ENCODE results near the gene EEF2K. TPM values are rescaled to one million over a fixed set of nuclear protein-coding genes. Genes with fewer than 3 reads are reported as not detected.
"Not testable (repeated sequence)": the region's sequence is repeated elsewhere in the genome, so short reads cannot be mapped to it uniquely, and the experiment has no call there.

The EEF2K gene
- total and polyA plus RNA-seq, 4 donors, result 5.6 to 40.8 (median 17.4) TPM

- ATAC-seq (ENCODE audit: insufficient read depth, low FRiP score) (no peak), DNase-seq (no peak)
- Histone ChIP-seq H3K36me3 (ENCODE audit: control insufficient read depth in 4 of 4, insufficient read depth in 4 of 4, low read length in 4 of 4) (peaks cover 0 to 17% (median 6%) of the 10 kb centered on the region in 4 donors), H3K9me3 (ENCODE audit: control insufficient read depth in 4 of 4, insufficient read depth in 3 of 4, low read length in 3 of 4) (no peaks in the 10 kb centered on the region), H3K4me1 (ENCODE audit: control insufficient read depth in 5 of 5, insufficient read depth in 5 of 5, low read length in 5 of 5) (peaks cover 0 to 5% (median 0%) of the 10 kb centered on the region in 5 donors), H3K27ac (ENCODE audit: low read depth in 1 of 2, low read length in 1 of 2) (peak overlapping the region in 1 of 2 donors; percentile 33), H3K27me3 (ENCODE audit: control insufficient read depth in 3 of 3, insufficient read depth in 3 of 3, low read length in 2 of 3) (no peaks in the 10 kb centered on the region), H3K4me3 (no peak overlapping the region), H3K9ac (ENCODE audit: insufficient read depth in 1 of 2, low read length in 2 of 2) (no peak overlapping the region)
- no peak for TF ChIP-seq CTCF (IDR thresholded peaks at IDR 0.05; ENCODE audit: control extremely low read depth, extremely low read depth)
- 90 to 97% methylated on average over 1 of the region's 1 CpG for WGBS, 2 donors
Observed at GRCh38 chr16:22299036-22299435, 93.0 kb downstream of the EEF2K start.

- Histone ChIP-seq H3K4me3 (no peak overlapping the region), H3K27ac (ENCODE audit: low read depth in 1 of 2, low read length in 1 of 2) (no peak overlapping the region), H3K27me3 (ENCODE audit: control insufficient read depth in 3 of 3, insufficient read depth in 3 of 3, low read length in 2 of 3) (no peaks in the 10 kb centered on the region), H3K36me3 (ENCODE audit: control insufficient read depth in 4 of 4, insufficient read depth in 4 of 4, low read length in 4 of 4) (peaks cover 2 to 28% (median 14%) of the 10 kb centered on the region in 4 donors), H3K9me3 (ENCODE audit: control insufficient read depth in 4 of 4, insufficient read depth in 3 of 4, low read length in 3 of 4) (no peaks in the 10 kb centered on the region), H3K9ac (ENCODE audit: insufficient read depth in 1 of 2, low read length in 2 of 2) (no peak overlapping the region), H3K4me1 (ENCODE audit: control insufficient read depth in 5 of 5, insufficient read depth in 5 of 5, low read length in 5 of 5) (peaks cover 0 to 5% (median 0%) of the 10 kb centered on the region in 5 donors)
- ATAC-seq (ENCODE audit: insufficient read depth, low FRiP score) (no peak), DNase-seq (peak; percentile 26 to 33 (median 31))
- TF ChIP-seq CTCF (IDR thresholded peaks at IDR 0.05; ENCODE audit: control extremely low read depth, extremely low read depth), result peak; percentile 5
- 60 to 63% methylated on average over 8 of the region's 8 CpGs for WGBS, 2 donors
Observed at GRCh38 chr16:22300427-22301071, 94.5 kb downstream of the EEF2K start.

GRCh38 chr16:22301423-22301822 is 95.3 kb downstream of the EEF2K start:
- H3K36me3 ChIP-seq (ENCODE audit: control insufficient read depth in 4 of 4, insufficient read depth in 4 of 4, low read length in 4 of 4), result peaks cover 2 to 33% (median 14%) of the 10 kb centered on the region in 4 donors
- not testable (repeated sequence) for H3K4me3 ChIP-seq; H3K27me3 ChIP-seq (ENCODE audit: control insufficient read depth in 3 of 3, insufficient read depth in 3 of 3, low read length in 2 of 3); DNase-seq; H3K9me3 ChIP-seq (ENCODE audit: control insufficient read depth in 4 of 4, insufficient read depth in 3 of 4, low read length in 3 of 4); H3K4me1 ChIP-seq (ENCODE audit: control insufficient read depth in 5 of 5, insufficient read depth in 5 of 5, low read length in 5 of 5); H3K27ac ChIP-seq (ENCODE audit: low read depth in 1 of 2, low read length in 1 of 2); H3K9ac ChIP-seq (ENCODE audit: insufficient read depth in 1 of 2, low read length in 2 of 2); ATAC-seq (ENCODE audit: insufficient read depth, low FRiP score)
- 94 to 95% methylated on average over 7 of the region's 7 CpGs for WGBS, 2 donors

- no peak for ATAC-seq (ENCODE audit: insufficient read depth, low FRiP score)
- H3K9ac ChIP-seq (ENCODE audit: insufficient read depth in 1 of 2, low read length in 2 of 2), result no peak overlapping the region
- H3K9me3 ChIP-seq (ENCODE audit: control insufficient read depth in 4 of 4, insufficient read depth in 3 of 4, low read length in 3 of 4), result peaks cover 0 to 2% (median 0%) of the 10 kb centered on the region in 4 donors
- H3K4me3 ChIP-seq, result no peak overlapping the region
- TF ChIP-seq CTCF (IDR thresholded peaks at IDR 0.05; ENCODE audit: control extremely low read depth, extremely low read depth), result no peak
- 94% methylated on average over 12 of the region's 12 CpGs for WGBS, 2 donors
- DNase-seq, result no peak
- H3K27me3 ChIP-seq (ENCODE audit: control insufficient read depth in 3 of 3, insufficient read depth in 3 of 3, low read length in 2 of 3), result no peaks in the 10 kb centered on the region
- H3K36me3 ChIP-seq (ENCODE audit: control insufficient read depth in 4 of 4, insufficient read depth in 4 of 4, low read length in 4 of 4), result peaks cover 2 to 45% (median 18%) of the 10 kb centered on the region in 4 donors
- H3K27ac ChIP-seq (ENCODE audit: low read depth in 1 of 2, low read length in 1 of 2), result no peak overlapping the region
- H3K4me1 ChIP-seq (ENCODE audit: control insufficient read depth in 5 of 5, insufficient read depth in 5 of 5, low read length in 5 of 5), result peaks cover 0 to 4% (median 0%) of the 10 kb centered on the region in 5 donors
Observed at GRCh38 chr16:22302776-22303363, 96.8 kb downstream of the EEF2K start.
